ENCODE results near the gene FAM124B. TPM values are rescaled to one million over a fixed set of nuclear protein-coding genes. Genes with fewer than 3 reads are reported as not detected.

The FAM124B gene
- total RNA-seq, 2 experiments from 2014 or later: not detected

DNA sequence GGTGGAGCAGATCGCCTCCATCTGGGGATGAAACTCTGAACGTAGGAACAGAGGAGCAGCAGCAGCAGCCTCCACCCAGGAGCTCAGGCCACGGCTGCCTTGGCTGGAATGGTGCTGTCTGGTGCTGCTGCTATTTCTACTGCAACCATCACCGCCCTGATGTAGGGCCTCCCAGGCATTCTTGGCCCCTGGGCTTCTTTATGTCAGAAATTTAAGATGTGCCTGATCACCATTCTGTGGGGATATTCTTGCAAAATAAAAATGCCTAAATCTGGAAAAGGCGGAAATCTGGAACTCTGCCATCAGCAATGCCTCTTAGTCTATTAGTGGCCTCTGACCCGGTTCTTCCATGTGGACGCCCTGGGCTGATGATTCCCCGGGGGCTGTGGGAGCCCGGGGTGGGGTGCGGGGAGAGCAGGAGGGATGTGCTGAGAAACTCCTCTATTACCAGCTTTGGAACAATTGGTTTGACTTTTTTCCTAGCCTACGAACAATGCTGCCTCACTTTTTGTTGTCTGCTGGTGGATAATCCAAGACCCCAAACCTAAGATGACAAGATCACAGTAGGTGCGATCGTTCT is 47.2 kb downstream of the FAM124B start:
- Histone ChIP-seq H3K79me2 (ENCODE audit: insufficient read depth, low read depth, low read length) (no peaks in the 10 kb centered on the region), H4K20me1 (ENCODE audit: insufficient read depth, low read length) (no peaks in the 10 kb centered on the region), H3K9me2 (ENCODE audit: insufficient read depth, low read length) (no peaks in the 10 kb centered on the region), H2AFZ (ENCODE audit: low read length) (no peak overlapping the region), H3K4me1 (ENCODE audit: insufficient read depth, low read length, poor library complexity, severe bottlenecking) (peaks cover 8% of the 10 kb centered on the region), H3K36me3 (ENCODE audit: insufficient read depth, low read length) (no peaks in the 10 kb centered on the region), H3K9me3 (ENCODE audit: low read length) (no peaks in the 10 kb centered on the region), H3K27ac (ENCODE audit: low read depth, low read length, poor library complexity, severe bottlenecking) (no peak overlapping the region), H3K4me3 (ENCODE audit: low read depth, low read length, poor library complexity, severe bottlenecking) (no peak overlapping the region), H3K4me2 (ENCODE audit: low read length) (no peak overlapping the region)
- CTCF ChIA-PET (ENCODE audit: unreplicated experiment): interaction anchor here (0.7 kb wide), 1 partner anchor 295 kb away, joined by 3 read pairs; no protein-coding TSS in a partner anchor
- POLR2A ChIA-PET: interaction anchor here (0.6 to 1.4 kb wide), 3 partner anchors 240 to 361 kb away, joined by 3 to 5 read pairs (median 3); no protein-coding TSS in a partner anchor
- intact Hi-C loops (cut with micrococcal nuclease; ENCODE audit: unreplicated experiment): loop anchor here (5.0 kb wide), 2 partner anchors 93 to 243 kb away; no protein-coding TSS in a partner anchor
- DNase-seq (ENCODE audit: low spot score): no peak
- TF ChIP-seq EZH2phosphoT487 (IDR thresholded peaks at IDR 0.05; ENCODE audit: borderline replicate concordance, low read depth, low read length): no peak
- TF ChIP-seq CTCF (conservative IDR thresholded peaks at IDR 0.05; ENCODE audit: low read length): no peak
- BruUV-seq (replicated peaks): no TSS peak

DNA sequence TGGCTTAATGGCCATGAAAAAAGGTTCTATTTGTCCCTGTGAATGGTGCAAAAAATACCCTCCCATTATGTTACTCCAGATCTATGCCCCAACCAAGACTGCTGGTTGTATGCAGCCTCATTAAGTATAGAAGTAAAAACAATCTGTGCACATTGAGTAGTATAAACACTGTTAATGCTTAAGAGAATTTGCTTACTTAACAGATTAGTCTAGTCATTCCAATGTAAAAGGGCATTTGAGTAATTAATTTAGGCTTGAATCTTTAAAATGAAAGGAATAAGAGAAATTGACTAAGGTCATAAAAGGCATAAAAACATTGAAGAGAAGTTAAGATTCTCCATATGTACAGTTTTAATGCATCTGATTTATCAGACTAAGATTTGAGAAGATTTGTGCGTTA is 51.2 kb downstream of the FAM124B start:
- Histone ChIP-seq H3K4me3 (ENCODE audit: low read depth, low read length, poor library complexity, severe bottlenecking) (no peak overlapping the region), H3K4me1 (ENCODE audit: insufficient read depth, low read length, poor library complexity, severe bottlenecking) (no peaks in the 10 kb centered on the region), H4K20me1 (ENCODE audit: insufficient read depth, low read length) (no peaks in the 10 kb centered on the region), H2AFZ (ENCODE audit: low read length) (no peak overlapping the region), H3K9me2 (ENCODE audit: insufficient read depth, low read length) (no peaks in the 10 kb centered on the region), H3K4me2 (ENCODE audit: low read length) (no peak overlapping the region), H3K79me2 (ENCODE audit: insufficient read depth, low read depth, low read length) (no peaks in the 10 kb centered on the region), H3K9me3 (ENCODE audit: low read length) (no peaks in the 10 kb centered on the region), H3K27ac (ENCODE audit: low read depth, low read length, poor library complexity, severe bottlenecking) (no peak overlapping the region), H3K36me3 (ENCODE audit: insufficient read depth, low read length) (no peaks in the 10 kb centered on the region)
- intact Hi-C loops (cut with micrococcal nuclease; ENCODE audit: unreplicated experiment): no loop called here
- BruUV-seq (replicated peaks): no TSS peak
- no peak for TF ChIP-seq EZH2phosphoT487 (IDR thresholded peaks at IDR 0.05; ENCODE audit: borderline replicate concordance, low read depth, low read length)
- TF ChIP-seq CTCF (conservative IDR thresholded peaks at IDR 0.05; ENCODE audit: low read length): no peak
- DNase-seq (ENCODE audit: low spot score): no peak
- CTCF ChIA-PET (ENCODE audit: unreplicated experiment): no interaction called here
- POLR2A ChIA-PET: interaction anchor here (0.7 to 1.0 kb wide), 3 partner anchors 13 to 1130 kb away, joined by 3 read pairs; no protein-coding TSS in a partner anchor

GRCh38 chr2:224349396-224349795 is 52.5 kb downstream of the FAM124B start:
- no peak overlapping the region for H3K4me2 ChIP-seq (ENCODE audit: low read length)
- ChIA-PET CTCF (ENCODE audit: unreplicated experiment) (no interaction called here), POLR2A (no interaction called here)
- no peak overlapping the region for H3K27ac ChIP-seq (ENCODE audit: low read depth, low read length, poor library complexity, severe bottlenecking)
- H3K9me2 ChIP-seq (ENCODE audit: insufficient read depth, low read length): no peaks in the 10 kb centered on the region
- no peak for DNase-seq (ENCODE audit: low spot score)
- BruUV-seq (replicated peaks): no TSS peak
- no peaks in the 10 kb centered on the region for H3K36me3 ChIP-seq (ENCODE audit: insufficient read depth, low read length)
- H3K4me3 ChIP-seq (ENCODE audit: low read depth, low read length, poor library complexity, severe bottlenecking): no peak overlapping the region
- H3K79me2 ChIP-seq (ENCODE audit: insufficient read depth, low read depth, low read length): no peaks in the 10 kb centered on the region
- H4K20me1 ChIP-seq (ENCODE audit: insufficient read depth, low read length): no peaks in the 10 kb centered on the region
- H3K9me3 ChIP-seq (ENCODE audit: low read length): no peaks in the 10 kb centered on the region
- no peaks in the 10 kb centered on the region for H3K4me1 ChIP-seq (ENCODE audit: insufficient read depth, low read length, poor library complexity, severe bottlenecking)
- H2AFZ ChIP-seq (ENCODE audit: low read length): no peak overlapping the region
- intact Hi-C loops (cut with micrococcal nuclease; ENCODE audit: unreplicated experiment): no loop called here
- TF ChIP-seq EZH2phosphoT487 (IDR thresholded peaks at IDR 0.05; ENCODE audit: borderline replicate concordance, low read depth, low read length) (no peak), CTCF (conservative IDR thresholded peaks at IDR 0.05; ENCODE audit: low read length) (no peak)

Measured in OCI-LY7 (cell line).